Inflammatory macrophage treated with lipopolysaccharide for 1 hour (primary cell): ENCODE data around the gene SGSM2.

Experiments used
- DNase-seq, 2 donors: peaks; one replicate each; pipeline ENCODE4 v3.0.0-alpha.2; 2020 to 2022

SGSM2 gene

DNA sequence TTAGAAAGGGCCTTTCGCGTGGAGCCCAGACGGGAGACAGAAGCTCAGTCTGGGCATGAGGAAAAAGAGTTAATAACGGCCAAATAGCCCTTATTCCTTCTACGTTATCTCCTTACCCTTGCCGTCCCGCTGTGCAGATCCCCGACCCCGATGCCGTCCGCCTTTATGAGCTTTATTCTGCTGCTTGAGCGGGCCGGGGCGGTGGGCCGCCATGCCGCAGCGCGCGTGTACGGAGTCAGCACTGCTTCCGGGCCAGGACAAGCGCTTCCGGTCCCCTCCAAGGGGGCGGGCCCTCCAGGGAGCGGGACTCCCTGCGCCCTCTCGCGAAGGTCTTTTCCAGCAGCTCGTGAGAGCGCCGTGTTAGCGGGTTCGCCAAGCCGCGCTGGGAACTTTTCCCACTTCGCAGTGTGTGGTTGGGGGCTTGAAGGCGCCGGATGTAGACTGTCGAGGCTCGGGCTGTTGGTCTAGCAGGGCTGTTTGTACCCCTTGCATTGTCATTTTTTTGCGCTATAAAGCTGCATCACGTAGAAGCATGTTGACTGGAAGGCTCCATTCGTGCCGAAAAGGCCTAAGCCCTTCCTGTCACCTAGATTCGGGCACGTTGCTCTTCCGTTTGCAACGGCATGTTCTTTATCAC, 968 bp upstream of the SGSM2 start, which contains the start of gene TSR1:
Gene TSR1 (minus strand): TSS at position 243 of the 637 bp plus-strand sequence. CDS start 30 bp downstream, at position 213.
- peak; percentile 82 to 86 for DNase-seq

- peak; percentile 31 to 36 for DNase-seq
Observed at GRCh38 chr17:2337544-2338314, 428 bp downstream of the SGSM2 start.

GRCh38 chr17:2338315-2338657, 985 bp downstream of the SGSM2 start:
- peak; percentile 4 to 19 for DNase-seq

GRCh38 chr17:2343421-2343820, 6.1 kb downstream of the SGSM2 start:
- no peak for DNase-seq

DNA sequence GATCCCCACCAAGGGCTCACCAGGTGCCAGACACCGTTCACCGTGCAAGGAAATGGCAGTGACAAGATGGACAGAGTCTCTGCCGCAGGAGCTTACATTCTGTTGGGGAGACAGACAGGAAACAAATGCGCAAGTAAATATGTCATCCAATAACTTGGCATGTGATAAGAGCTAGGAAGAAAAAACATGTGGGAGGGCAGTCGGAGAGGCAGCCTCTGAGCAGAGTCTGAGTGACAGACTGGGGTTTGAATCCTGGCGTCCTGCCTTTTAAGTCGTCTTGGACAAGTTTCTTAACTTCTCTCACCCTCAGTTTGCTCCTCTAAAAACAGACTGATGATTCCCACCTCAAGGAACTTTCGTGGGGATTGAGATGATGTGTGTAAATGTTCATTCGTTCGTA, 7.2 kb downstream of the SGSM2 start:
- no peak for DNase-seq

DNA sequence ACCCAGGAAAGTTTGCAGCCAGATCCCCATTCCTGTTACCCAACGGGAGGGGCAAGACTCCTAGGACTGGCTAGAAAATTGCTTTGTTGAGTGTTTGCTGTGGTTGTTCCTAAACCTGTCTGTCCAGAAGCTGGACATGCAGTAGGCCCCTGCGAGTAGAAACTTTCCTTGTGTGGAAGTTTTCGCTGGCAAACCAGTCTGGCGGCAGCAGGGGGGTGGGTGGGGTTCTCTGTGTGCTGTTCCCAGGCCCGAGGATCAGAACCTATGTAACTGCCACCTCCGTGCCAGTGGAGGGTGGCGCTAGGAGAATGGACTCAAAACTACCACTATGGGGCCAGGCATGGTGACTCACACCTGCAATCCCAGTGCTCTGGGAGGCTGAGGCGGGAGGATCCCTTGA, 9.2 kb downstream of the SGSM2 start:
- no peak for DNase-seq

GRCh38 chr17:2347805-2348685, 10.7 kb downstream of the SGSM2 start:
- no peak for DNase-seq

DNA sequence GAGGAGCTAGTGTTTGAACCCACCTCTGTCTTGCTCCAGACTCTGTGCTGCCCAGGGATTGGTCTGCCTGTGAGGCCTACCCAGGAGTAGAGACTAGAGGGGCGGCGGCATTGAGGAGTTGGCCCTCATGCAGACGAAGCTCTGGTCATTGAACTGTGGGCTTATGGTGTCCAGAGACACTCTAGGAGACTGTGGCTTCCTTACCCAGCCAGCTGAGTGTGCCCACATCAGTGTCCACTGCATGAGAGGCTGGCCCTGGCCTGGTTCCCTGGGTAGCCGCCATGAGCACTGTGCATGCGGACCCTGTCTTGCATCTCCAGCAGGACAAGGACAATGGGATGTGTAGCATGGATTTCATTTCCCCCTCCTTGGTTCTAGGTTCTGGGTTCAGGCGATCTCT, 14.0 kb downstream of the SGSM2 start:
- DNase-seq, result no peak

GRCh38 chr17:2354311-2354710, 17.0 kb downstream of the SGSM2 start:
- no peak for DNase-seq

DNA sequence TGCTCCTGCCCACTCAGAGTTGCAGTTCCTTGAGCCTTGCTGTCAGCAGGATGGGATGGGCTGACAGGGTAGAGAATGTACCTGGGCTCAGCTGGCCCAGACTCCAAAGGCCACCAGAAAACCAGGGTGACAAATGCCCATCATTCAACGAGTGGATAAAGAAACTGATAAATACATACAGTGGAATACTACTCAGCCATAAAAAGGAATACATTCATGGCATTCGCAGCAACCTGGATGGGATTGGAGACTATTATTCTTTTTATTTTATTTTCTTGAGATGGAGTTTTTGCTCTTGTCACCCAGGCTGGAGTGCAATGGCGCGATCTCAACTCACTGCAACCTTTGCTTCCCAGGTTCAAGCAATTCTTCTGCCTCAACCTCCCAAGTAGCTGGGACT, 19.9 kb downstream of the SGSM2 start:
- no peak for DNase-seq

DNA sequence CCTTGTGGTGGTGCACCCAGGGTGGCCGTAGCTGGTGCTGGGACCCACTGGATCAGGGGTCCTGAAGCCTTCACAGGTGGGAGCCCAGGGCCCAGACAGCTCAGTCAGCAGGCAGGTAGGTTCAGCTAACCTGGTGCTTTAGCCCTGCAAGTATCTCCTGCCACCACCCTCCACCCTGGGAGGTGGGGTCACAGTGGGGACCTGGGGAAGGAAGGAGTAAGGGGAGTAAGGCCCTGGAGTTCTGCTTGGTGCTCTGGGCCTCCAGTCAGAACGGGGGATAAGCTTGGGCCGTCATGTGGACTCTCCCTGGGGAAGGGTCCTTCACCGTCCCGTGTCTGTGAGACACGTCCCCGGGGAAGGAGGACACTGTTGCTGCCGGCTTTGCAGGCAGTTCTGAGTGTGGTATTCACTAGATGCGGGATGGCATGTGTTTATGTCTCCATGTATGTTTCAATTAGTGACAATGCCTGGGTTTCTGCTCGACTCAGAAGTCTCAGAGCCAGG, 20.7 kb downstream of the SGSM2 start:
- no peak for DNase-seq

DNA sequence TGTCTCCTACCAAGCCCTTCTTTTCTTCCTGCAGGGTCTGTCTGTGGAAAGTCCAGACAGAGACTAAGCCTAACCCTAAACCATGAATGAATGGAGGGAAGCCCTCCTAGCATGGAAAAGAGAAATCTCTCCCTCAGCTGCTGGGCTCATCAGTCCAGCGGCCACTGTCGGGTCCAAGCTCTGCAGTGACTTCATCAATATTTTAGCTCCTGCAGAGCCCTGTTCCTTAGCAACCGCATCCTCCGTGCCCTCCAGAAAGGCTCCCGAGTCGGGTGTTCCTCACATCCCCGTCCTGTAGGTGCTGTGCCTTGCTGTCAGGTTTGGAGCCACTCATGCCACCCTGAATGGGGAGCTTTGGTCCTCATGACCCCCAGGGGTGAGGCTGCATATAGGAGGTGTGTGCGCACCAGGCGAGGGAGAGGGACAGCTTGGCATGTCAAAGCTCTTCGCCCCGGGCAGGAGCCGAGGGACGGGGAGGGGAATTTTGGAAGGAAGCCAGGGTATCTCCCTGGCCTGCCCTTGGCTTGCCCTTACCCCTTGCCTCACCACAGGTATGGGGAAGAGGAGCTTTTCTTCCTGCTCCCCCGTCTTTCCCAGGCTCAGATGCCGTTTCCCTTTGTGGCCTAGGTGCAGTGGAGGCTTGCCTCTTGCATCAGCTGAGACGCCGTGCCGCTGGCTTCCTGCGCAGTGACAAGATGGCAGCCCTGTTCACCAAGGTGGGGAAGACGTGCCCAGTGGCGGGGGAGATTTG, 23.9 kb downstream of the SGSM2 start:
- DNase-seq, result no peak

- no peak for DNase-seq
Observed at GRCh38 chr17:2362016-2362415, 24.7 kb downstream of the SGSM2 start.

GRCh38 chr17:2362416-2362815, 25.1 kb downstream of the SGSM2 start:
- no peak for DNase-seq

- no peak for DNase-seq
Observed at GRCh38 chr17:2362881-2363280, 25.6 kb downstream of the SGSM2 start.

DNA sequence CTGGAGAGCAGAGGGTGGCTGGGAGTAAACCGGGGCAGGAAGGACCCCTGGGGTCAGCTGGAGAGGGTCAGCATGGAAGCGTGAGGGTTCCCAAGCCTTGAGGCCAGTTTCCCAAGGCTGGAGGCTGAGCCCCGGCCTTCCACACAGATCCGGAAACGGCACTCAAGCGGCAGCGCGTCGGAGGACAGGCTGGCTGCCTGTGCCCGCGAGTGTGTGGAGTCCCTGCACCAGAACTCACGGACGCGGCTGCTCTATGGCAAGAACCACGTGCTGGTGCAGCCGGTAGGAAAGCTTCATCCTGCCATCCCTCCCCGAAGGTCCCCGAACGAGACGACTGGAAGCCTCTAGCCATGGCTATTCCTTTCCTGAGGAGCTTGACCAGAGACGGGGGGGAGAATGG, 26.0 kb downstream of the SGSM2 start:
- no peak for DNase-seq

GRCh38 chr17:2363851-2364762, 26.8 kb downstream of the SGSM2 start:
- no peak for DNase-seq

DNA sequence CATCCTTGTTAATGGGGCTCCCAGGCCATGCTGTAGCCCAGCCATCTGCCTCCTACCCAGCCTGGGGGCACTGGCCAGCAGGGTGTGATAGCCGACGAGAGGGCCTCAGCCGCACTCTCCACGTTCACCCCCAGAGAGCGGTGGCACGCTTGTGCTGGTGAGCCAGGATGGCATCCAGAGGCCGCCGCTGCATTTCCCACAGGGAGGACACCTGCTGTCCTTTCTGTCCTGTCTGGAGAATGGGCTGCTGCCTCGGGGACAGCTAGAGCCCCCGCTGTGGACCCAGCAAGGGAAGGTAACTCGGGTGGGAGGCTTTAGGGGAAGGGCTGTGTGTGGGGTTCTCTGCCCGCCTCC, 27.4 kb downstream of the SGSM2 start:
- DNase-seq, result no peak

GRCh38 chr17:2365132-2365531, 27.8 kb downstream of the SGSM2 start:
- no peak for DNase-seq

GRCh38 chr17:2366747-2367494, 29.6 kb downstream of the SGSM2 start:
- no peak for DNase-seq

GRCh38 chr17:2368359-2368758, 31.1 kb downstream of the SGSM2 start:
- DNase-seq, result no peak
